Neutrophil (primary cell): ENCODE results near the gene NEK8.

Experiments used
- H3K27ac ChIP-seq: fragments of 200-600 bp; sonication (generic); 2 replicates; pipeline ENCODE4 v1.5.1; 2016; ENCODE audit warnings: mild to moderate bottlenecking, moderate library complexity
- H3K27me3 ChIP-seq: fragments of 200-600 bp; sonication (generic); 2 replicates; pipeline ENCODE4 v1.6.0; 2016; ENCODE audit warnings: mild to moderate bottlenecking
- H3K36me3 ChIP-seq: fragments of 200-600 bp; sonication (generic); 2 replicates; pipeline ENCODE4 v1.5.1; 2017
- H3K4me1 ChIP-seq, 2 experiments: fragments of 200-600 bp in 1 of 2; sonication (generic) in 1 of 2; 1 replicate in 1 of 2; 2 replicates in 1 of 2; pipeline versions ENCODE4 v1.5.1 to v1.6.1; 2013 to 2016; ENCODE audit warnings: low read depth in 1 of 2, low read length in 1 of 2, mild to moderate bottlenecking in 1 of 2, moderate library complexity in 1 of 2; ENCODE audit not compliant: control insufficient read depth in 1 of 2, insufficient read depth in 1 of 2
- H3K4me3 ChIP-seq, 2 experiments: fragments of 200-600 bp in 1 of 2; sonication (generic) in 1 of 2; 1 replicate in 1 of 2; 2 replicates in 1 of 2; pipeline ENCODE4 v1.5.1; 2013 to 2016; ENCODE audit warnings: low read depth in 1 of 2, low read length in 1 of 2, mild to moderate bottlenecking in 1 of 2, moderate library complexity in 1 of 2
- H3K9me3 ChIP-seq: fragments of 200-600 bp; sonication (generic); 2 replicates; pipeline ENCODE4 v1.5.1; 2016
- TF ChIP-seq, protein P1 (sequence below): fragments of 200-600 bp; sonication (generic); IDR thresholded peaks from 2 replicates; pipeline ENCODE4 v1.5.1; 2016; ENCODE audit warnings: antibody characterized with exemption

The NEK8 gene

DNA sequence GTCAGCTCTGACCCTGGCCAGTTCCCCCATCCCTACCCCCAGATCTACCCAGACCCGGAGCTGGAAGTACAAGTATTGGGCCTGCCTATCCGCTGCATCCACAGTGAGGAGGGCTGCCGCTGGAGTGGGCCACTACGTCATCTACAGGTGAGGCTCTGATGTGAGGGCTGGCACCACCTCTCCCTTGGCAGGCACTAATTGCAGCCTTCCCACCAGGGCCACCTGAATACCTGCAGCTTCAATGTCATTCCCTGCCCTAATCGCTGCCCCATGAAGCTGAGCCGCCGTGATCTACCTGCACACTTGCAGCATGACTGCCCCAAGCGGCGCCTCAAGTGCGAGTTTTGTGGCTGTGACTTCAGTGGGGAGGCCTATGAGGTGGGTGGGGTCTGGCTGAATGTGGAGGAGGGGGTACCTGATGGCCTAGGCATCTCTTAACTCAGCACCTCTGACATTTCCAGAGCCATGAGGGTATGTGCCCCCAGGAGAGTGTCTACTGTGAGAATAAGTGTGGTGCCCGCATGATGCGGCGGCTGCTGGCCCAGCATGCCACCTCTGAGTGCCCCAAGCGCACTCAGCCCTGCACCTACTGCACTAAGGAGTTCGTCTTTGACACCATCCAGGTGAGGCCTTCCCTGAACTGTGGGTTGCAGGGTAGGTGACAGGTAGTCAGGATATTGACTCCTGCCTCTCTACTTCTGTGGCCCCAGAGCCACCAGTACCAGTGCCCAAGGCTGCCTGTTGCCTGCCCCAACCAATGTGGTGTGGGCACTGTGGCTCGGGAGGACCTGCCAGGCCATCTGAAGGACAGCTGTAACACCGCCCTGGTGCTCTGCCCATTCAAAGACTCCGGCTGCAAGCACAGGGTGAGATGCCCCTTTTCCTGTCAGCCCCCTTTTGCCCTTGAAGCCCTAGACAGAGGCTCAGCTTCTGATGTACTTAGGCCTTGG lies 19.5 kb downstream of the NEK8 start:
- Histone ChIP-seq H3K36me3 (no peaks in the 10 kb centered on the region), H3K27me3 (peaks cover 41% of the 10 kb centered on the region), H3K4me1 (peaks cover 15 to 32% of the 10 kb centered on the region in 2 experiments), H3K27ac (no peak overlapping the region), H3K4me3 (no peak overlapping the region), H3K9me3 (no peaks in the 10 kb centered on the region)
- TF ChIP-seq, protein P1, sequence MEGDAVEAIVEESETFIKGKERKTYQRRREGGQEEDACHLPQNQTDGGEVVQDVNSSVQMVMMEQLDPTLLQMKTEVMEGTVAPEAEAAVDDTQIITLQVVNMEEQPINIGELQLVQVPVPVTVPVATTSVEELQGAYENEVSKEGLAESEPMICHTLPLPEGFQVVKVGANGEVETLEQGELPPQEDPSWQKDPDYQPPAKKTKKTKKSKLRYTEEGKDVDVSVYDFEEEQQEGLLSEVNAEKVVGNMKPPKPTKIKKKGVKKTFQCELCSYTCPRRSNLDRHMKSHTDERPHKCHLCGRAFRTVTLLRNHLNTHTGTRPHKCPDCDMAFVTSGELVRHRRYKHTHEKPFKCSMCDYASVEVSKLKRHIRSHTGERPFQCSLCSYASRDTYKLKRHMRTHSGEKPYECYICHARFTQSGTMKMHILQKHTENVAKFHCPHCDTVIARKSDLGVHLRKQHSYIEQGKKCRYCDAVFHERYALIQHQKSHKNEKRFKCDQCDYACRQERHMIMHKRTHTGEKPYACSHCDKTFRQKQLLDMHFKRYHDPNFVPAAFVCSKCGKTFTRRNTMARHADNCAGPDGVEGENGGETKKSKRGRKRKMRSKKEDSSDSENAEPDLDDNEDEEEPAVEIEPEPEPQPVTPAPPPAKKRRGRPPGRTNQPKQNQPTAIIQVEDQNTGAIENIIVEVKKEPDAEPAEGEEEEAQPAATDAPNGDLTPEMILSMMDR = no peak

DNA sequence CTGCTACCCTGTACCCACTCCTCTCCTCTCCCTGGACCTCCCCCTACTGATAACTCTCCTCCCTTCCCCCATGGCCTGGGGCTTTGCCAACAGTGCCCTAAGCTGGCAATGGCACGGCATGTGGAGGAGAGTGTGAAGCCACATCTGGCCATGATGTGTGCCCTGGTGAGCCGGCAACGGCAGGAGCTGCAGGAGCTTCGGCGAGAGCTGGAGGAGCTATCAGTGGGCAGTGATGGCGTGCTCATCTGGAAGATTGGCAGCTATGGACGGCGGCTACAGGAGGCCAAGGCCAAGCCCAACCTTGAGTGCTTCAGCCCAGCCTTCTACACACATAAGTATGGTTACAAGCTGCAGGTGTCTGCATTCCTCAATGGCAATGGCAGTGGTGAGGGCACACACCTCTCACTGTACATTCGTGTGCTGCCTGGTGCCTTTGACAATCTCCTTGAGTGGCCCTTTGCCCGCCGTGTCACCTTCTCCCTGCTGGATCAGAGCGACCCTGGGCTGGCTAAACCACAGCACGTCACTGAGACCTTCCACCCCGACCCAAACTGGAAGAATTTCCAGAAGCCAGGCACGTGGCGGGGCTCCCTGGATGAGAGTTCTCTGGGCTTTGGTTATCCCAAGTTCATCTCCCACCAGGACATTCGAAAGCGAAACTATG lies 20.4 kb downstream of the NEK8 start:
- Histone ChIP-seq H3K27ac (no peak overlapping the region), H3K9me3 (no peaks in the 10 kb centered on the region), H3K27me3 (peaks cover 36% of the 10 kb centered on the region), H3K36me3 (no peaks in the 10 kb centered on the region), H3K4me3 (no peak overlapping the region), H3K4me1 (peaks cover 10 to 25% of the 10 kb centered on the region in 2 experiments)
- TF ChIP-seq, protein P1 = no peak

DNA sequence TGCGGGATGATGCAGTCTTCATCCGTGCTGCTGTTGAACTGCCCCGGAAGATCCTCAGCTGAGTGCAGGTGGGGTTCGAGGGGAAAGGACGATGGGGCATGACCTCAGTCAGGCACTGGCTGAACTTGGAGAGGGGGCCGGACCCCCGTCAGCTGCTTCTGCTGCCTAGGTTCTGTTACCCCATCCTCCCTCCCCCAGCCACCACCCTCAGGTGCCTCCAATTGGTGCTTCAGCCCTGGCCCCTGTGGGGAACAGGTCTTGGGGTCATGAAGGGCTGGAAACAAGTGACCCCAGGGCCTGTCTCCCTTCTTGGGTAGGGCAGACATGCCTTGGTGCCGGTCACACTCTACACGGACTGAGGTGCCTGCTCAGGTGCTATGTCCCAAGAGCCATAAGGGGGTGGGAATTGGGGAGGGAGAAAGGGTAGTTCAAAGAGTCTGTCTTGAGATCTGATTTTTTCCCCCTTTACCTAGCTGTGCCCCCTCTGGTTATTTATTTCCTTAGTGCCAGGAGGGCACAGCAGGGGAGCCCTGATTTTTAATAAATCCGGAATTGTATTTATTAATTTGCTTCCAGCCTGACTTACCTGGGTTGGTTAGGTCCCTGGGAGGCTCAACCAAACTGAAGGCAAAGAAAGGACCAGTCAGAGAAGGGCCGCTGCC lies 21.1 kb downstream of the NEK8 start:
- peaks cover 29% of the 10 kb centered on the region for H3K27me3 ChIP-seq
- H3K36me3 ChIP-seq = no peaks in the 10 kb centered on the region
- no peak overlapping the region for H3K4me3 ChIP-seq
- TF ChIP-seq, protein P1 = no peak
- peaks cover 5 to 18% of the 10 kb centered on the region in 2 experiments for H3K4me1 ChIP-seq
- no peak overlapping the region for H3K27ac ChIP-seq
- H3K9me3 ChIP-seq = no peaks in the 10 kb centered on the region

DNA sequence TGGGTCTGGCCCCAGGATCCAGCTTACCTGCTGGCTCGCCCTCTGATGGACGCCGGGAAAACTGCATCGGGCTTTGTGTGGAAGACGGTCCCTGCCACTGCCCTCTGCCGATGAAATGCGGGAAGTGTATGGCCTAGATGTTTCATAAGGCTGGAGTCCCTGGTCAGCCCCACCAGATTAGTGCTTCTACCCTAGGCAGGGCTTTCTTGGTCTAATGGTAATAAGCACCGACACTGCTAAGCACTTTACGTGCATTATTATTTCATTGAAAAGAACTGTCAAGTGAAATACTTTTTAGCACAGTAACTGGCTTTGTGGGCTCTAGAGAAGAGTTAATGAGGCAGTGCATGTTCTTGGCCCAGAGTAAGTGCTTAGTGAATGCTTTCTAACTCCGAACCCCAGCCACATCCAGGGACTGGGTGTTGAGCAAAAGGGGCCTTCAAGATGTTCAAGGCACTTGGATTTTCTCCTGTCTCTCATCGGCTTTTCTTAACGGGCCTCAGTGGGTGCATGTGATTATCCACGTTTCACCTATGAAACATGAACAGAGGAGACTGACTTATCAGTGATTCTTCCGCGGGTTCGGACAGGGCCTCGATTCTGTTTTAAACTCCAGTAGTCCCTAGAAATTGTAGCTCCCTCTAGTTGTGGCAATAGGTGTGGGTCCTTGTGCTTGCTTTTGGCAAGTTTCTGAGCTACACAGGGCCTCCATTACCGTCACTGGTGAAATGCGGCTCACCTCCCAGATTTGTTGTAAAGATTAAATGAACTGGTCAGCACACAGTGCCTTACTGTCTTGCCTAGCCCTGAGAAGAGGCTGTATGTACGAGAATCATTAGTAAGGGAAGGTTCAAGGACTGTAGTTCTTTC lies 21.8 kb downstream of the NEK8 start:
- H3K27me3 ChIP-seq = peaks cover 21% of the 10 kb centered on the region
- H3K36me3 ChIP-seq = no peaks in the 10 kb centered on the region
- H3K4me1 ChIP-seq = peaks cover 0 to 11% of the 10 kb centered on the region in 2 experiments
- no peak overlapping the region for H3K27ac ChIP-seq
- H3K4me3 ChIP-seq = no peak overlapping the region
- no peaks in the 10 kb centered on the region for H3K9me3 ChIP-seq
- TF ChIP-seq, protein P1 = peak; percentile 100
